ENCODE results near the gene RPL12. TPM values are rescaled to one million over a fixed set of nuclear protein-coding genes. Genes with fewer than 3 reads are reported as not detected.

The RPL12 gene
- total RNA-seq, 8 experiments from 2014 or later = 1,900 to 4,019 (median 2,592) TPM

DNA sequence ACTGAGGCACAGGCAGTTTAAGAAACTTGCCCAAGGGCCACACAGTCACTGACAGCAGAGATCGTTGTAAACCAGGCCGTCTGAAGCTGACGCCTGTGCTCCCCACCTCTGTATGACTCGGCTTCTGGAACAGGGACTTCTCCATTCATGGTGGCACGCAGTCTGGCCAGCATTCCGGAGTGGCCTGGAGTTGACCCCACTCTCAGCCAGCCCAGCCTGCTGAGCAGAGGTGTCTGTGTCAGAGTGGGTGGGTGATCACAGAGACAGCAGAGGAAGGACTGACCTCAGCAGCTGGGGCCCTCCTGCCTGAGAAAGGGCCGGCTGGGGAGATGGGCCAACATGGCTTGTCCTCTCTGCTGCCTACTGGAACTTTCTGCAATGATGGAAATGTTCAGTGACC, 12.7 kb upstream of the RPL12 start:
- H3K4me1 ChIP-seq (replicated peaks in 1 of 2) = peaks cover 0 to 4% of the 10 kb centered on the region in 2 donors

DNA sequence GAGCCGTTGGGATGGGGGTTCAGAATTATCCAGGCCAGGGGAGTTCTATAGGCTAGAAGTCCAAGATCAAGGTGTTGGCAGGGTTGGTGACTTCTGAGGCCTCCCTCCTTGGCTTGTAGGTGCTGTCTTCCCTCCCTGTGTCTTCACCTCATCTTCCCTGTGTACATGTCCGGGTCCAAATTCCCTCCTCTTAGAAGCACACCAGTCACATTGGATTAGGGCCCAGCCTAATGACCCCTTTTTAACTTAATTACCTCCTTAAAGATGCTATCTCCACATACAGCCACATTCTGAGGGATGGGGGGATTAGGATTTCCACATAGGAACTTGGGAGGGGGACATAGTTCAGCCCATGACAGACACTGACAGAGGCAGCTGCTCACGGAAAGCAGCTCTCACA, 12.2 kb upstream of the RPL12 start:
- 67 to 100% (median 96%) methylated on average over 1 to 2 of the region's 3 CpGs; no CpG with 5 or more reads in 2 of the 10 experiments for WGBS, 10 experiments
- H3K27ac ChIP-seq = peak overlapping the region in 1 of 2 donors; percentile 4
- H3K4me3 ChIP-seq = no peak overlapping the region
- in situ Hi-C loops (cut with MboI; ENCODE audit: low pct_unique_long_range_greater_than_20kb in 2 of 9, low sequenced_read_pairs in 9 of 9, unreplicated experiment in 9 of 9) = no loop called here
- H3K4me1 ChIP-seq (replicated peaks in 1 of 2) = peaks cover 0 to 4% of the 10 kb centered on the region in 2 donors
- ATAC-seq (replicated peaks in 6 of 8) = no peak

More for the DNA sequence above, 12.7 kb upstream of the RPL12 start:
- in situ Hi-C loops (cut with MboI; ENCODE audit: low pct_unique_long_range_greater_than_20kb in 2 of 9, low sequenced_read_pairs in 9 of 9, unreplicated experiment in 9 of 9) = no loop called here
- Histone ChIP-seq H3K27ac (peak overlapping the region in 1 of 2 donors; percentile 4), H3K4me3 (no peak overlapping the region)
- WGBS, 10 experiments = 43 to 60% (median 54%) methylated on average over 2 to 4 of the region's 7 CpGs; no CpG with 5 or more reads in 7 of the 10 experiments
- peak in 6 of 8 experiments; percentile 59 to 92 (median 86) for ATAC-seq (replicated peaks in 6 of 8)

DNA sequence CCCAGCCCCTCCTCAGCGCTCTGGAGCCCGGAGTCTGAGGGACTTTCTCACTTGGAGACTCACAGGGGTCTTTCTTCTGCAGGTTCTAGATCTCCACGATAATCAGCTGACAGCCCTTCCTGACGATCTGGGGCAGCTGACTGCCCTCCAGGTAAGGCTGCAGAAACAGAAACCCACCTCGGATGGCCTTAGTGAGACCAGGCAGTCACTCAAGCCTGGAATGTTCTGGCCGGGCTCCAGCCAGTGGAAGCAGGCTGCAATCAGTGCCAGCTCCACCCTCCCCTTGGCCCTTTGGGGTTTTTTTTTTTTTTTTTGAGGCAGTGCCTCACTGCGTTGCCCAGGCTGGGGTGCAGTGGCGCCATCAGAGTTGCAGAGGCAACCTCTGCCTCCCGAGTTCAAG, 7.7 kb upstream of the RPL12 start:
- in situ Hi-C loops (cut with MboI; ENCODE audit: low pct_unique_long_range_greater_than_20kb in 2 of 9, low sequenced_read_pairs in 9 of 9, unreplicated experiment in 9 of 9) = no loop called here
- Histone ChIP-seq H3K27ac (no peak overlapping the region), H3K4me1 (replicated peaks in 1 of 2) (peaks cover 0 to 3% of the 10 kb centered on the region in 2 donors), H3K4me3 (no peak overlapping the region)
- 53 to 100% (median 86%) methylated on average over 1 to 8 of the region's 9 CpGs; no CpG with 5 or more reads in 4 of the 10 experiments for WGBS, 10 experiments
- ATAC-seq (replicated peaks in 6 of 8) = no peak

DNA sequence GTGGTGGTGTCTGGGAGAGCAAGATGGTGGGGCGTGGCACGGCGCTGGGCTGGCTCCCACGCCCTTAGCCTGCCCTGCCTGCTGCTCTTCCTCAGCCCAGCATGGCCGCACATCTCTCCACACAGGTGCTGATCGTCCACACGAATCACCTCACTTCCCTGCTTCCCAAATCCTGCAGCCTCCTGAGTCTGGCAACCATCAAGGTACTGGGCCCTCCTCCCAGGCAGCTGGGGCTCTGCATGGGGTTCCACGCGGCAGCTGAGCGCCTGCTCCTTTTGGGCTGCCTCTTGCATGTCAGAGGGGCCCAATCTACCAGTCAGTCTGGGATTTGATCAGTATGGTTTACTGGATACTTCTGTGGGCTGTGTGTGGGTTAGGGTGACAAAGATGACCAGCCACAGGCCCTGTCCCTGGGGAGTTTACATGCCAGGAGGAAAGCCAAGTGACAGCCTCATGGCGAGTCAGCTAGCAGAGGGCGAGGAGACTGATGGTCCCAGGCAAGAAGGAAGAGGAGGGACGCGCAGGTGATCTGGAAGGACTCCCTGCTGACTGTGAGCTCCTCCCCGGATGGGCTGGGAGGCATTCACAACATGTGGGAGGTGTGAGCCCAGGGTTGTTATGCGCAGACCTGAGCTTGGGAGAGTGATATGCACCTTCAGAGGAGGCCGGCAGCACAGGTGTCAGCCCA, 6.1 kb upstream of the RPL12 start:
- in situ Hi-C loops (cut with MboI; ENCODE audit: low pct_unique_long_range_greater_than_20kb in 2 of 9, low sequenced_read_pairs in 9 of 9, unreplicated experiment in 9 of 9) = no loop called here
- WGBS, 10 experiments = 67 to 100% (median 82%) methylated on average over 1 to 7 of the region's 17 CpGs
- H3K4me3 ChIP-seq = no peak overlapping the region
- H3K4me1 ChIP-seq (replicated peaks in 1 of 2) = peaks cover 0 to 5% of the 10 kb centered on the region in 2 donors
- H3K27ac ChIP-seq = no peak overlapping the region
- ATAC-seq (replicated peaks in 6 of 8) = no peak

DNA sequence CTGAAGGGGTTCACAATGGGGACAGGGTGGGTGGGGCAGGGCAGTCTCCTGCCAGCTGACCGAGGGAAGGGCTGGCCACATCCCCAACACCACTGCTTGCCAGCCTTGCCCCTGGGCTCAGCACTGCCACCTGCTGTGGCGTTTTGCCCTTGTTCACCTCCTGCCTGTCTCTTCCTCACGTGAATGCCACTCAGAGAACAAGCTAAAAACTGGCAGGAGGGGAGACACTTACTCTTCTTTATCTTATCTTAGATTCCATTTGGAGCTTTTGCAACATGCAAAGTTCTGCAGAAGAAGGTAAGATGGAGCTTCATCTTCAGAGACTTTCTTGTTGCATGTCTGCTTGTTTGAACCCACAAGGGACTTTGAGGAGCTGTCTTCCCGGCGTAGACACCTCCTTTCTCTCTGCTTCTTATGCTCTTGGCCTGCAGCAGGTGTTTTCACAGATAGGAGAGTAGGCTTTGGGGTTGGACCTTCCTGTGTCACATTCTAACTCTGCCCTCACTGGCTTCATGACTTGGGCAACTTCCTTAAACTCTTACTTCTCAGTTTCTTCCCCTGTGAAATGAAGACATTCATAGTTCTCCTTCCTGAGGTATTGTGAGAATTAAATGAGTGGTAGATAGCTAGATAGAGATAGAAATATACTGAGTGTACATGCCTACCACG, 4.3 kb upstream of the RPL12 start:
- in situ Hi-C loops (cut with MboI; ENCODE audit: low pct_unique_long_range_greater_than_20kb in 2 of 9, low sequenced_read_pairs in 9 of 9, unreplicated experiment in 9 of 9) = no loop called here
- Histone ChIP-seq H3K4me1 (replicated peaks in 1 of 2) (peaks cover 0 to 6% of the 10 kb centered on the region in 2 donors), H3K27ac (no peak overlapping the region), H3K4me3 (no peak overlapping the region)
- no peak for ATAC-seq (replicated peaks in 6 of 8)
- WGBS, 10 experiments = 60 to 100% (median 89%) methylated on average over 1 to 4 of the region's 6 CpGs; no CpG with 5 or more reads in 1 of the 10 experiments

DNA sequence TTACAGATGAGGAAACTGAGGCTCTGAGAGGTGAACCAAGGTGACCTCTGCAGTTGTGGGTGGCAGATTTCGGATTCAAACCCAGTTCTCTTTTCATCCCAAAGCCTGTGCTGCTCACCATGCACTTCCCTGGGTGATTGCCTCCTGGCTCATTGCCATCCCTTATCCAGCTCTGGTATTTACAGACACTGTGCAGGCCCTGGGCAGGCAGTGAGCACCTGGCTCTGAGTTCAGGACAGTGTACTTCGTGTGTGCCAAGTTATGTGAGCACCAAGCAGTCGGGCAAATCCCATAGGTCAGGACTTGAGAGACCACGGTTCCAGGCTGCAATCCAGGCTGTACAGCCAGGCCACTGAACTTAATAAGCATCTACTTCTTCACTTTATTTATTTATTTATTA, 1.5 kb upstream of the RPL12 start:
- in situ Hi-C loops (cut with MboI; ENCODE audit: low pct_unique_long_range_greater_than_20kb in 2 of 9, low sequenced_read_pairs in 9 of 9, unreplicated experiment in 9 of 9) = no loop called here
- Histone ChIP-seq H3K27ac (no peak overlapping the region), H3K4me1 (replicated peaks in 1 of 2) (peaks cover 13 to 16% of the 10 kb centered on the region in 2 donors), H3K4me3 (peak overlapping the region; percentile 61 to 91 (median 66))
- ATAC-seq (replicated peaks in 6 of 8) = no peak
- WGBS, 10 experiments = 60 to 100% (median 93%) methylated on average over 1 to 3 of the region's 4 CpGs; no CpG with 5 or more reads in 2 of the 10 experiments

DNA sequence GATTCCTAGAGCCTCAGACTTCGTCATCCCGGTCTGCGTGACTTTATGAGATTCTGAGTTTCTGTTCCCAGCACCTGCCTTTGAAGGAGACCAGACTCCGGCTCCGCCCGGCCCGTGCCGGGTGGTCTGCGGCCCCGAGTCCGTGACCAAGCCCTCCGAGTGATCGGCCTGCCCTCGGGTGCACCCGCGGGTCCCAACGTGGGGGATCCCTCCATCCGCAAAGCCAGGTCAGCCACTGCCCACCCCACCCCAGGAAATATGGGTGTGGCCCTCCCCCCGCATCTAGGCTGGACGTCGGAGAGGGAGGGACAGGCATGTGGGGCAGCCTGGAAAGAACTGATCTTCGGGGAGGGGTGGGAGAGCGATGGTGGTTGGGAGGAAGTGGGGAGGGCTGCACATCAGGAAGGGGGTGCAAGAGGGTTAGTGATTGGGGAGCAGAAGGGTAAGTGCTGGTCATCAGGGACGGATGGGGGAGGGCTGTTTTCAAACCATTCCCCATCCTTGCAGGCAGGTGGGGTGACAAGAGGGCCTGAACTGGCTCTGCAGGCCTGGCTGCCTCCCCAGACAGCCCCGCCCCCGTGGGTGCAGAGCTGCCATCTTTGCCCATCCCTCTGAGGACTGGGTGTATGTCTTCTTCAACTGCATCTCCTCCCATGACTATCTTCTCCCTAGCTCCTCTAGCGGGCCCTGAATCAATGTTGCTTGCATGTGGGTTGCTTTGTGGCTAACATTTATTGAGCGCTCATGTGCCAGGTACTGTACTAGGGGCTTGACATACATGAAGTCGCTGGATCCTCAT, 851 bp upstream of the RPL12 start:
- in situ Hi-C loops (cut with MboI; ENCODE audit: low pct_unique_long_range_greater_than_20kb in 2 of 9, low sequenced_read_pairs in 9 of 9, unreplicated experiment in 9 of 9) = no loop called here
- peak overlapping the region; percentile 63 to 74 for H3K27ac ChIP-seq
- ATAC-seq (replicated peaks in 6 of 8) = peak; percentile 24 to 52 (median 44)
- WGBS, 10 experiments = 0 to 92% (median 36%) methylated on average over 2 to 3 of the region's 29 CpGs; no CpG with 5 or more reads in 6 of the 10 experiments
- peaks cover 13 to 16% of the 10 kb centered on the region in 2 donors for H3K4me1 ChIP-seq (replicated peaks in 1 of 2)
- peak overlapping the region; percentile 61 to 91 (median 66) for H3K4me3 ChIP-seq

DNA sequence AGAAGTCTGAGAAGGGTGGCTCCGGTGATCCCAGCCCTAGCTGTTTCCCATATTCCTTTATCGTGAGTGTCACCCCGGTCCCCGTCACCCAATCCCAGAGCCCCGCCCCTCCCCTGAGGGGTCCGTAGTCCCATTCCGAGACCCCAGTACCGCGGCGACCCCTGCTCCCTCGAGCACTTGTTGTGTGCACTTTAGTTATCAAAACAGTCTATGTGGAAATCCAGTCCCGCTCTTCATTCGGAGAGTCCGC, 327 bp upstream of the RPL12 start:
- in situ Hi-C loops (cut with MboI; ENCODE audit: low pct_unique_long_range_greater_than_20kb in 2 of 9, low sequenced_read_pairs in 9 of 9, unreplicated experiment in 9 of 9) = no loop called here
- H3K4me3 ChIP-seq = peak overlapping the region; percentile 61 to 91 (median 66)
- H3K4me1 ChIP-seq (replicated peaks in 1 of 2) = peaks cover 13 to 16% of the 10 kb centered on the region in 2 donors
- no peak for ATAC-seq (replicated peaks in 6 of 8)
- H3K27ac ChIP-seq = peak overlapping the region; percentile 63 to 74
- WGBS, 10 experiments = 0% methylated on average over 2 to 6 of the region's 14 CpGs; no CpG with 5 or more reads in 7 of the 10 experiments

DNA sequence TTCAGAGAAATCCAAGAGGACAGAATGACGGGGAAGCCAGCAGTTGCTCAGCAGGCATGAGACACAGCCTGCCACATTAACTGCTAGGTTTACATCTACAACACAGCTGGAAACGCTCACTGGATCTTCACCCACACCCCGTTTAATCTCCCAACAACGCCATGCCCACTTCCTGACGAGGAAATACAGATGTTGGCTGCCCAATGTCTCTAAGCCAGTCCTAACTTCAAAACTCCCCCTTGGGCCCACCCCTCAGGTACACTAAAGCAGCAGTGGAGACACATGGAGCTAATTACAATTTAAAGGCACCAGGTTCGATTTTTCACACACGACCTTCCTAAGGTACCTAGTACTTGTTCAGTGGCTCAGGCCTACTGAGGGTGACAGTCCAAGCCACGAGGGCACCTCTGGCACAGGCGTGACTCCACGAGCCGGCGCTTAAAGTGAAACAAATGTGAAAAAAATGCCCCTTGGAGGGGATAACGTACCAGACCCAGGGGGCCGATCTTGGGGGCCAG, 904 bp downstream of the RPL12 start:
- no peak for ATAC-seq (replicated peaks in 6 of 8)
- 0 to 3% (median 0%) methylated on average over 1 to 12 of the region's 14 CpGs; no CpG with 5 or more reads in 2 of the 10 experiments for WGBS, 10 experiments
- in situ Hi-C loops (cut with MboI; ENCODE audit: low pct_unique_long_range_greater_than_20kb in 2 of 9, low sequenced_read_pairs in 9 of 9, unreplicated experiment in 9 of 9) = no loop called here
- H3K27ac ChIP-seq = peak overlapping the region; percentile 51 to 74
- H3K4me3 ChIP-seq = peak overlapping the region; percentile 61 to 91 (median 66)
- H3K4me1 ChIP-seq (replicated peaks in 1 of 2) = peaks cover 13 to 16% of the 10 kb centered on the region in 2 donors

DNA sequence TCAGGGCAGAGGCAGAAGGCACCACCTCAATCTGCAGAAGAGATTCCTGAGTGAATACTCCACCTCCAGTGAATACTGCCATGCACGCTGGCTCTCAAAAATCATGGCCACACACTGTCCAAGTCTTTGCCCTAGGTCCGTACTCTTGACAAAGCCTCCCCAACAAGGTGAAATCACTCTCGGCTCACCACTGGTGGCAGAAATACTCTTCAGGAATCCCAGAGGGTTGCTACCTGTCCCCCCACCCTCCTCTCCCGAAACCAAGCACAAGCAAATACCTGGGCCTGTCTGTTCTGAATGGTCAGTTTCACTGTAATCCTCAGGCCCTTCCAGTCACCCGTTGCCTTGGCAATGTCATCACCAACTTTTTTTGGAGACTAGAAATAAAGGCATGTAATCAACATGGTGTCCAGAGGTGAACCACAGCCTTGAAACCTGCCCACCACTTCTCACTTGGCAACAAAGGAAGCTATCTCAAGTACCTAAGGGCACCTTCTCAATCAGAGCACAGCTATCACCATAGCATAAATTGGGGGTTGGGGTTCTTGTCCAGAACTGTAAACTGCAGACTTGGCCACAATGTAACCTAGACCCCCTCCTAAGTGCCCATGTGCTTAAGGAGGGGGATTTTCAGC, 1.8 kb downstream of the RPL12 start:
- WGBS, 10 experiments = 0 to 80% (median 50%) methylated on average over 1 to 4 of the region's 5 CpGs; no CpG with 5 or more reads in 1 of the 10 experiments
- H3K4me1 ChIP-seq (replicated peaks in 1 of 2) = peaks cover 13 to 16% of the 10 kb centered on the region in 2 donors
- peak overlapping the region; percentile 61 to 91 (median 66) for H3K4me3 ChIP-seq
- no peak for ATAC-seq (replicated peaks in 6 of 8)
- in situ Hi-C loops (cut with MboI; ENCODE audit: low pct_unique_long_range_greater_than_20kb in 2 of 9, low sequenced_read_pairs in 9 of 9, unreplicated experiment in 9 of 9) = no loop called here
- no peak overlapping the region for H3K27ac ChIP-seq

DNA sequence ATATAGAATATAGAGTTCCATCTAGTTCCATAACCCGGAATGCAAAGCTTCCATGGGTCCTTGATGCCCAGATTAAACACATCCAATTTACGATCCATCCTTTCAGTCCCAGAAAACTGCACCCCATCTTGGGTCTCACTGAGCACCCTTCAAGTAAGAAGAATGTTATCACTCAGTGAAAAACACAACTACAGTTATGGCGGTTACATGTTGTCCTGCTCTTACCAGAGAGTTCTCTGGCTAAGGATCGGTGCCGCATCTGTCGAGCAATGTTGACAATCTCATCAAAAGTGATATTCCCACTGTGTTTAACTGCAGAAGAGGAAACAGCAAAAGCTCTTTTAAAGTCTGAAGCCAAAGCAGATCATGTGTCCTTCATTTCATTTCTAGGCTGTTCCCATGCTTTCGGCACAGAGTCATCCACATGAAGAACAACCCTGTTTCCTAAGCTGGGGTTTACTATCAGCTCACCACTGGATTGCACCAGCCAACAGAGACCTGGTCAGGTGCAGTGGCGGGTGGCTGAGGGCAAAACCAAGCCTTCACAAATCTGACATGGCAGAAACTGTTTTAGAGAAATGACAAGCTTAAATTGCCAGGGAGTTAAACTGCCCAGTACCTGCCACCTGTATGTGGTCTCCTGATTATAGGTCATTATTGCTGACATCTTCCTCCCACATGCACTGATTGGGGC, 2.9 kb downstream of the RPL12 start:
- in situ Hi-C loops (cut with MboI; ENCODE audit: low pct_unique_long_range_greater_than_20kb in 2 of 9, low sequenced_read_pairs in 9 of 9, unreplicated experiment in 9 of 9) = no loop called here
- no peak for ATAC-seq (replicated peaks in 6 of 8)
- 50 to 100% (median 85%) methylated on average over 2 to 8 of the region's 8 CpGs; no CpG with 5 or more reads in 1 of the 10 experiments for WGBS, 10 experiments
- Histone ChIP-seq H3K27ac (no peak overlapping the region), H3K4me3 (no peak overlapping the region), H3K4me1 (replicated peaks in 1 of 2) (peaks cover 13 to 16% of the 10 kb centered on the region in 2 donors)
